ENCODE data around the gene RREB1. TPM values are rescaled to one million over a fixed set of nuclear protein-coding genes. Genes with fewer than 3 reads are reported as not detected.

The RREB1 gene
- polyA plus RNA-seq, 1 experiment = 2.6 TPM

- no peak overlapping the region for H3K4me3 ChIP-seq (ENCODE audit: low read depth, low read length)
- no peak for DNase-seq (ENCODE audit: low read depth, low spot score)
- H3K27me3 ChIP-seq (ENCODE audit: control insufficient read depth, insufficient read depth, low read length) = no peaks in the 10 kb centered on the region
- CTCF ChIA-PET = no interaction called here
- H3K27ac ChIP-seq (ENCODE audit: low read depth, low read length) = no peak overlapping the region
- H3K9me3 ChIP-seq (ENCODE audit: control insufficient read depth, insufficient read depth, low read length) = no peaks in the 10 kb centered on the region; the same call in 1 of the 2 replicates
- POLR2A ChIA-PET = no interaction called here
- no peak for TF ChIP-seq CTCF (IDR thresholded peaks at IDR 0.05; ENCODE audit: low read depth, low read length)
These were observed 35.2 kb downstream of the RREB1 start for GRCh38 chr6:7142918-7143475.

- no peak overlapping the region for H3K4me3 ChIP-seq (ENCODE audit: low read depth, low read length)
- H3K27ac ChIP-seq (ENCODE audit: low read depth, low read length) = no peak overlapping the region
- ChIA-PET CTCF (interaction anchor here (0.6 kb wide), 1 partner anchor 269 kb away, joined by 4 read pairs; no protein-coding TSS in a partner anchor), POLR2A (no interaction called here)
- peak; percentile 40 for TF ChIP-seq CTCF (IDR thresholded peaks at IDR 0.05; ENCODE audit: low read depth, low read length)
- H3K27me3 ChIP-seq (ENCODE audit: control insufficient read depth, insufficient read depth, low read length) = no peaks in the 10 kb centered on the region
- no peaks in the 10 kb centered on the region; the same call in 1 of the 2 replicates for H3K9me3 ChIP-seq (ENCODE audit: control insufficient read depth, insufficient read depth, low read length)
- DNase-seq (ENCODE audit: low read depth, low spot score) = no peak
These were observed 35.8 kb downstream of the RREB1 start for GRCh38 chr6:7143476-7143974.

GRCh38 chr6:7144872-7145584, 37.3 kb downstream of the RREB1 start:
- ChIA-PET POLR2A (no interaction called here), CTCF (interaction anchor here (0.6 to 2.1 kb wide), 4 partner anchors 11 to 421 kb away, joined by 3 to 6 read pairs (median 4); no protein-coding TSS in a partner anchor)
- Histone ChIP-seq H3K9me3 (ENCODE audit: control insufficient read depth, insufficient read depth, low read length) (no peaks in the 10 kb centered on the region; the same call in 1 of the 2 replicates), H3K27me3 (ENCODE audit: control insufficient read depth, insufficient read depth, low read length) (no peaks in the 10 kb centered on the region), H3K27ac (ENCODE audit: low read depth, low read length) (peak overlapping the region; percentile 91), H3K4me3 (ENCODE audit: low read depth, low read length) (no peak overlapping the region)
- no peak for TF ChIP-seq CTCF (IDR thresholded peaks at IDR 0.05; ENCODE audit: low read depth, low read length)
- no peak for DNase-seq (ENCODE audit: low read depth, low spot score)

- H3K27ac ChIP-seq (ENCODE audit: low read depth, low read length) = peak overlapping the region; percentile 91
- no peaks in the 10 kb centered on the region for H3K27me3 ChIP-seq (ENCODE audit: control insufficient read depth, insufficient read depth, low read length)
- ChIA-PET CTCF (interaction anchor here (0.6 to 2.2 kb wide), 4 partner anchors 10 to 418 kb away, joined by 3 to 6 read pairs (median 4); no protein-coding TSS in a partner anchor), POLR2A (no interaction called here)
- no peak overlapping the region for H3K4me3 ChIP-seq (ENCODE audit: low read depth, low read length)
- no peak for TF ChIP-seq CTCF (IDR thresholded peaks at IDR 0.05; ENCODE audit: low read depth, low read length)
- no peaks in the 10 kb centered on the region; the same call in 1 of the 2 replicates for H3K9me3 ChIP-seq (ENCODE audit: control insufficient read depth, insufficient read depth, low read length)
- DNase-seq (ENCODE audit: low read depth, low spot score) = no peak
These were observed 37.8 kb downstream of the RREB1 start for GRCh38 chr6:7145585-7145884.
